ENCODE results near the gene BPIFB3. TPM values are rescaled to one million over a fixed set of nuclear protein-coding genes. Genes with fewer than 3 reads are reported as not detected.

BPIFB3 gene
- total and polyA plus RNA-seq, 2 of the 13 experiments (the other 11 are each of a cell fraction or from before 2014, with no cell fraction given): 0.09 TPM; not detected in 1

GRCh38 chr20:33023439-33024242, 30.1 kb upstream of the BPIFB3 start:
- DNase-seq (ENCODE audit: low spot score): no peak
- Histone ChIP-seq H4K20me1 (ENCODE audit: insufficient read depth, low read length) (peaks cover 36% of the 10 kb centered on the region; the same call in 1 of the 2 replicates), H3K27me3 (ENCODE audit: control insufficient read depth in 1 of 2, insufficient read depth in 2 of 2, low read length in 2 of 2) (peaks cover 0 to 2% of the 10 kb centered on the region in 2 experiments; a peak in 2 of 5 replicates), H3K79me2 (ENCODE audit: insufficient read depth, low read length) (no peaks in the 10 kb centered on the region), H3K9me3 (ENCODE audit: low read length) (no peaks in the 10 kb centered on the region), H3K4me3 (replicated peaks in 1 of 3; ENCODE audit: insufficient read depth in 1 of 3, low read depth in 2 of 3, low read length in 3 of 3) (no peak overlapping the region), H3K4me1 (ENCODE audit: insufficient read depth, low read length) (peaks cover 20% of the 10 kb centered on the region), H3K36me3 (replicated peaks in 1 of 2; ENCODE audit: control insufficient read depth in 1 of 2, insufficient read depth in 2 of 2, low read length in 2 of 2) (peaks cover 28 to 45% of the 10 kb centered on the region in 2 experiments), H2AFZ (ENCODE audit: low read length) (no peak overlapping the region), H3K27ac (ENCODE audit: extremely low read length, insufficient read depth, low read length) (no peak overlapping the region), H3K9ac (ENCODE audit: insufficient read depth, low read depth, low read length) (no peak overlapping the region), H3K4me2 (ENCODE audit: low read depth, low read length) (no peak overlapping the region)
- in situ Hi-C loops (cut with HindIII; ENCODE audit: extremely low pct_ligation_motif_present, low pct_unique_long_range_greater_than_20kb): no loop called here
- FAIRE-seq: no peak
- ChIA-PET CTCF (ENCODE audit: low intra/inter-chr PET ratio, low total read pairs) (no interaction called here), POLR2A (interaction anchor here (0.9 to 2.5 kb wide), 3 partner anchors 10 to 19 kb away, joined by 3 to 8 read pairs (median 3); partner anchors contain the start of gene BPIFB2)
- intact Hi-C loops (cut with micrococcal nuclease; ENCODE audit: unreplicated experiment): loop anchor here (2.0 kb wide), 1 partner anchor 15 kb away; no protein-coding TSS in a partner anchor
- WGBS (ENCODE audit: low lambda C conversion rate): 76% methylated on average over 5 of the region's 6 CpGs
- no peak for ATAC-seq
- BruUV-seq (replicated peaks): no TSS peak
- no peak for TF ChIP-seq NFAT5 (CRISPR knock-in tag; IDR thresholded peaks at IDR 0.05)
- no peak for TF ChIP-seq MAZ (IDR thresholded peaks at IDR 0.05; ENCODE audit: borderline replicate concordance, low read depth, low read length)
- 0 out of 2 replicates have a peak, but pooled peaks have one; percentile 39 for TF ChIP-seq MAZ (CRISPR knock-in tag; IDR thresholded peaks at IDR 0.05; ENCODE audit: low read depth)
- TF ChIP-seq FOXP4 (CRISPR knock-in tag; IDR thresholded peaks at IDR 0.05): no peak
- TF ChIP-seq IKZF1 (IDR thresholded peaks at IDR 0.05): no peak
- peak; percentile 5 for TF ChIP-seq POLR2AphosphoS5 (IDR thresholded peaks at IDR 0.05; ENCODE audit: low read depth, low read length)
